Right renal cortex interstitium (tissue), 3 donors: Measurements from ENCODE around the gene UNC119. TPM values are rescaled to one million over a fixed set of nuclear protein-coding genes. Genes with fewer than 3 reads are reported as not detected.

Experiments used
- DNase-seq, 3 donors: peaks; one replicate each; pipeline ENCODE4 v3.0.0-alpha.2; 2013; ENCODE audit warnings: low read depth in 3 of 3, low spot score in 2 of 3
- polyA plus RNA-seq, 3 donors: library from polyadenylated mRNA; unstranded; fragments of 120-200 nt; gene quantifications; one replicate each; pipeline ENCODE4 v1.2.1, GENCODE V29; 2013; ENCODE audit not compliant: insufficient read length in 3 of 3

Gene UNC119
- polyA plus RNA-seq, 3 donors: 51.9 to 61.9 (median 57.3) TPM

GRCh38 chr17:28573521-28573920 is 21.1 kb upstream of the UNC119 start:
- DNase-seq: no peak

GRCh38 chr17:28573040-28573380 is 20.6 kb upstream of the UNC119 start:
- no peak for DNase-seq

DNA sequence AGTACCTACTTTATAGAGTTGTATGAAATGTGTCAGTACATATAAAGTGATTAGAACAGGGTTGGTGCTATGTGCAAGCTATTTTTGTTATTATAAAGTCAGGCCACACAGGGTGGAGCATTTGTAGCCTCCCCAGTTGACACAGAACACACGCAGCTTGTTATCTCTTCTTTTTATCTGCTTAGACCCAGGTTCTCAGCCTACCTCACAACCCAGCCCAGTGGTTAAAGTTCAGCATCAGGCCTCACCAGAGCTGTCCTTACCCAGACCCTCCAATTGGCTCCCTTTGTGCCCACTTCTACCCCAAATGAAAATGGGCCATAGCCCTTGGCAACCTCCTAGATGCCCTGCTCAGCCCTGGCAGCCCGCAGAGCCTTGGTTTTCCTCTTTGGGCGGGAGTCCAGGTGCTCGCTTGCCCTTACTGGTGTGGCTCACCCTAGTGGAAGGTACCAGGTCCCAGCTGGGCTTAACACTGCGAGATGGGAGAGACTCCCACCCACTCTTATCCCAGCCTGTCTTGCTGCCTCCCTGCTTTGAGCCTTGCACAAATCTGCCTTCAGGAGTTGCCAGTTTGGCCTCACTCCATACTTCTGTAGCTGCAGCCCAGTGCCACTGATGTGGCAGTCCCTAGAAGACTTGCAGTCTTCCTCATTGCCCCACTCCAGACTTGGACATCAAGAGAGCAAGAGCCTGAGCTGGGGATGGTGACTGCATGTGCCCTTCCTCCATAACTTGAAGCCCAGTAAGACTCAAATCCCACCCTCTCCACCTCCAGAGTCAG is 20.0 kb upstream of the UNC119 start:
- no peak for DNase-seq

DNA sequence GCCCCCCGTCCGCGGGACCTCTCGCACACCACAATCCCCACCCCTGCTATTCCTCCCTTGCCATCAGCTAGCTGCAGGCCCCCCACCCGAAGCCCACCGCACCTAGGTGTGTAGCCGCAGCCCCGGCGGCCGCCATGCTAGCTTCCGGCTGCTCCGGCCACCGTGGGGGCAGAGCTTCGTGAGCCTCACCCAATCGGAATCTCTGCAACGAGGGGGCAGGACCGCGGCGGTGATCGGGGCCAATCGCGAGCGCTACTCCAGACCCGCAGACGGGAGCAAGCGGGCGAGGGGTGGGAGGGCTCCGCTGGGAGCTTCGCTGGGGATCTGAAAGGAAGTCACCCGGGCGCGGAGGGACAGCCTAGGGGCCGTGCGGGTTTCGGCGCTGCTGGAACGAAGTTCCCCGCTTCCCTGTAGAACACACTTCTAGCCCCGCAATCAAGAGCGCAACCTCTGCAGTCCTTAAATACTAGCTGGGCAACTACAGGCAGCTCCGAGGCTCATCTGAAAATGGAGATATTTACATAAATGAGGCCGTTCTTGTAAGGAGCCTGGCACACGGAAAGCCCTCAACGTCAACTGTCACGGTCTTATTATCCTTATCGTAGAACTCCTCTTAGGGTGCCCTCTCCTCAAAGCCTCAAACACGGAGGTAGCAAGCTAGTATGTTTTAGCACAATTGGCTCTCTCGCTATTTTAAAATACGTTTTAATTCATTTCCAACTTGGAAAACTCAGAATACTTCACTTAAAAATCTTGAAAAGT is 19.1 kb upstream of the UNC119 start, which contains the start of gene PIGS:
TSS of gene PIGS (minus strand) at position 164 of the 762 bp plus-strand sequence. CDS start at position 136, 28 bp downstream.
- DNase-seq: peak; percentile 57 to 85 (median 72)

DNA sequence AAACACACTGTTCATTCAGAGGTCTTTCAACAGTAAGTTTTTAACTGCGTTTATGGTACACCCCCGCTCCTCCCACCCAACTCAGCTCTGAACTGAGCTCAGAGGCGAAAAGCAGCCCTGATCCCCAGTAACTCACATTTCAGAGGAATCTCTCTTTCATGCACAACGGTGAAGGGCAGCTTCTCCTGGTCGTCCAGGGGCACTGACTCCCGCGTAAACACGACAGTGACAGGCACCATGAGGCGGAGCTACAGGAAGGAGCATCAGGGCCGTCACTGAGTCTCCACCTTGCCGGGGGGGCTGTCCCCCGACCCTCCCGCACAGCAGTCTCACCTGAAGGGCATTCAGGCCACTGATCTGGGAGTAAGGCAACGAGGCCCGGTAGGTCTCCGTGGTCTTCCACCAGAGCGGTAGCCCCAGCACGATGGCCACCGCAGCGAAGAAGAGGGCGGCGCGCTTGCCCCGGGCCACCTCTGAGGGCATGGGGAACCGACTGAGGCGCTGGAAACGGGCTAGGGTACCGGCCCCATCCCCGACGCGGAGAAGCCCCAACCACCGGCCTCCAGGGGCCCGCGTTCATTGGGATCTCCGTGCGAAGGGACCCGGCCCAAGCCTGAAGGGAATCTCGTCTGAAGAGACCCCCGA is 18.4 kb upstream of the UNC119 start:
- no peak for DNase-seq

DNA sequence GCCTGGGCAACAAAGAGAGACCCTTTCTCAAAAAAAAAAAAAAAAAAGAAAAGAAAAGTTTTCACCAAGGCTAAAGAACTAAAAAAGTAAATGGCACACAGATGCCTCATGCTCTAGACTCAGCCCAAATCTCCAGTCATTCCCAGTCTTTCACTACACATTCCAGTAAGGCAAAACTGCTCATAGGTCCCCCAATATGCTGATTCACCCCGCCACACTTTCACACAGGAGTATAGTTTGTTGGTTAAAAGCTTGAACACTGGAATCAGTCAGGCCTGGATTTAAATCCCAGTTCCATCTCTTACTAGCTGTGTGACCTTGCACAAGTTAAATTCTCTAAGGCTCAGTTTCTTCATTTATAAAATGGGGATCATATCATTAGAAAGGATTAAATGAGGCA is 17.0 kb upstream of the UNC119 start:
- no peak for DNase-seq

- no peak for DNase-seq
Observed at GRCh38 chr17:28567604-28568003, 15.2 kb upstream of the UNC119 start.

DNA sequence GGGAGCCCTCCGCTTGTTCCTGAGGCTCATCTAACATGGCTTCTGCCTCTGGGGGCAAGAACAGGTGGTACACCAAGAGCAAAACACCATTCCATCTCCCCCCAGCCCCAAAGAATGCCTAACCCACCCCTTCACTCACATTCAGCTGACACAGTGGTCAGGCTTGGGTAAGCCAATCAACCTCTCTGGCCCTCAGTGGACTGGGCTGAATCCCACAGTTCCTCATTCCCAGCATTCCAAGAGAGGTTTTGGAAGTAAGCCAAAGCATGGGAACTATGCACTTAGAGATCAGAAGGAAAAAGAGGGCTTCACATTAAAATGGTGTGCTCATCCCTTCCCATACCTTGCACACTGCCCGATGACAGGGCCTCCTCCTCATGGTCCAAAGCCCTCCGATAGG is 11.1 kb upstream of the UNC119 start:
- DNase-seq: no peak

DNA sequence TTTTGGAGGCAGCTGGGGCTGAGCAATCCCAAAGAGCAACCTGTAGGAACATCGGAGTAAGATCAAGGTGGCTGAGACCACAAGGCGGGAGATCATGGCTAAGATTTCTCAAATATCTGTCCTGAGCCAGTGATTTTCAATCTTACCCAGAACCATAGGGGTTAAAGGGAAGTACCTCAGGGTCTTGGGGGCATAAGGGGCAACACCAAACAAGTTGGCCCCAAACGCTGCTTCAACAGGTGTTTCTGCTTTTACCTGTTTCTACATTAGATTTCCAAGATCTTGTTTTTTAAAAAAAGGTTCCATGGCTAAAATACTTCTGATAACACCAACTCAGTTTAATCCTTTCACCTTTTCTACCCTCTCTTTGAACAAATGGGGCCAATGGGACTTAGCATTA is 2.6 kb upstream of the UNC119 start:
- DNase-seq: no peak

- no peak for DNase-seq
Observed at GRCh38 chr17:28554565-28554964, 2.1 kb upstream of the UNC119 start.

- DNase-seq: no peak
Observed at GRCh38 chr17:28553000-28553505, 629 bp upstream of the UNC119 start.

DNA sequence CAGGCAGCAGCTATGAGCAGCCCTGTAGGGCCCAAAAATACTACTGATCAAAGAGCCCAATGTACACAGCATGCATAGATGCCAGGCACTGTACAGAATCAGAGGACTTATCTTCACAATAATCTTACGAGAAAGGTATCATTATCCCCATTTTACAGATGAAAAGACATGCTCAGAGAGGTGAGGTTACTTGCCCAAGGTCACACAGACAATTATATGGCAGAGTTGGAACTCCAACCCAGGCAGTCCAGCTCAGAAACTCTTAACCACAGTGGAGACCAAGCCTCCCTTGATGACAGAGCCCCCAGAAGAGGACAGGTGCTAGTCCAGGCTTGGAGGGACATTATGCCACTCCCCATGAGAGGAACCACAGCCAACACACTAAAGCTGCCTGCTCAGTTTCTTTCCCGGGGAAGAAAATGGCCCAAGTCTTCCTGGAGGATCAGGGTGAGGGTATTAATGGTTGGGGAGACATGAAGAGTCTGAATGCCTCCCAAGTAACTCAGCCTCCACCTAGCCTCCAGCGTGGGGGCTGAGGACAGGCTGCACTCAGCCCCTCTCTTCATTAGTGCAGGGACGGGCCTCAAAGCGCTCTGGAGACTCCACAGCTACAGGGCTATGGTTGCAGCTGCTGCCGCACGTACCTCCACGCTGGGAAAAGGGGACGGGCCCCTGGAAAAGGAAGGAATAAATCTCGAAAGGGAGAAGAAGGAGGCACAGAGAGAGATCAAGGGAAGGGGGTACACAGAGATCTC is 826 bp downstream of the UNC119 start:
- DNase-seq: no peak

DNA sequence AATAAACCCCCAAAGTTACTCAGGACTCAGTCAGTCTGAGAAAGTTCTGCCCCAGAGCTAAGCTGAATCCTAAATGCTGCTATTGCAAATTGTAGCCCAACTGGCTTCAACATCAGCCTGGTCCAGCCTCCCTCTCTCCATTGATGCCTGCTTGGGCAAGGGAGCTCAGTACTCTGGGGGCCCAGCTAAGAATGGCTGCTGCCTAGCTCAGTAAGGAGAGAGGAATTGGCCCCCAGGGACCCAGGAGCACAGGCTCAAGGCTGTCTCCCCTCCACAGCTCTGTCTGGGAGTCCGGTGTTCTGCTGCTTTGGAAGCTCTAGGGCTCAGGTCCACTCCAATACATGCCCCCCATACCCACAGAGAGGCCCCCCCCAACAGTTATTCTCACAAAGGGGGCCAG is 1.6 kb downstream of the UNC119 start:
- DNase-seq: no peak

DNA sequence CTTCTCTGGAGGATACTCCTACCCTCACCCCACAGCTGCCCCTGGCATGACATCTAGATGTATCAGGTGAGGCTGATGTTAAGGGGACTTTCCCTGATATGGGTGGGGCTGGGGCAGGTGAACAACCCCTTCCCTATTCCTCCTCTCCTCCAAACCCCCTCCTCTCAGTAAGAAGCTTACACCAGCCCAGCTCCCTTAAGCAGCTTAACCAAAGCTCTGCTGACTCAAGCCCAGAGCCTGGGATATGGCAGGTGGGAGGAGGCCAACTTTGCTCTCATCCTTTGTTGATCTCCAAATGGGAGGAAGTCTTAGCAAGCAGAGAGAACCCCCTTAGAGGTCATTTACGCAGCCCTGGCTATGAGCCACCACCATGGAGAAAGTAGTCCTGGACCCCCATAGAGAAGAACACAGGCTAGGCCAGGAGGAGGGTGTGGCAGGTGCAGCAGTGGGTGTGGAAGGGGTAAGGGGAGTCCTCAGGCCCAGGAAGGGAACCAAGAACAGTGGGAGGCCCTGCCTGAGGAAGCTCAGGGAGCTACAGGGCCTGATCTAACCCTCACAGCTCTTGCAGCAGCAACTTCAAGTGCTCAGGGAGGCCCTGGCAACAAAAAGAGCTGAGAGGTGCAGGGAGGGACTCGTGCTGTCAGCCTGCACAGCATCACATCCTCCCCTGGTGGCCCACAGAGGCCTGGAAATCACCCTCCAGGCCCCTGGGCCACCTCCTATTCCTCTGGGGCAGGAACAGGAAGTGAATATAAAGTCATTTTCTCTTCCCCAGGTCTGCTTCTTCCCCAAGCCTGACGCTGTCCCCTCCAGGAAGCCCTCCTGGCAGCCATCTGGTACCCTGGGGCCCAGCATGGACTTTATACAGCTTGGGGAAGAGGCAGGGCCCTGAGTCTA is 2.9 kb downstream of the UNC119 start:
- no peak for DNase-seq

DNA sequence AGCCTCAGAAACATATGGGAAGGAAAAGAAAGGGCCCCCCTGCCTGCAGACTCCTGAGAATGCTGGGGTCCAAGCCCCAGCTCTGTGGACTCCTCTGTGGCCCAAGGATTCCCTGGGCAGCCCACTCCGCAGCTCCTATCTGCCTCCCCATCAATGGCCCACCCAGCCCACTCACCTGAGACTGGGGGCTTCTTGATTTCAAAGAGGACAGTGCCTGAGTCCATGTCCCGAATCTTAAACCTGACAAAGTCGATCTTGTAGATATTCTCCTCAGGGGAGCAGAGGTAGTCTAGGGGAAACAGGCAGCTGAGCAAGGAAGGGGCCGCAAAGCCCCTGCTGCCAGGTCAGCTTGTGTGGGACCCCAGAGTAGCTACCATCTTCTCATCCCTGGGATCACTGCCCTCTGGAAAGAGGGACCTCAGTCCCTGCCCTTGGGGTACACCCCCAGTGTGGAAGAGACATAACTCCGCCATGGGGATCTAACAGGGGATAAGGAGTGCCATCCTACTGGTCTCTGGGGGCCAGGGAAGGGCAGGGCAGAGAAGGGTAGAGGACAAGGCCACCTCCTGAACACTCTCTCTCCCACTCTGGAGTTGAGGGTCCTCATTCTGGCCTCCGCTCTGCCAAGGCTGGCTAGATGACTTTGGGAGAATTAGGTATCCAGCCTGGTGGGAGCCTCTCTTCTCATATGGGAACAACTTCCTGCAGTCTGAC is 3.9 kb downstream of the UNC119 start:
- no peak for DNase-seq

DNA sequence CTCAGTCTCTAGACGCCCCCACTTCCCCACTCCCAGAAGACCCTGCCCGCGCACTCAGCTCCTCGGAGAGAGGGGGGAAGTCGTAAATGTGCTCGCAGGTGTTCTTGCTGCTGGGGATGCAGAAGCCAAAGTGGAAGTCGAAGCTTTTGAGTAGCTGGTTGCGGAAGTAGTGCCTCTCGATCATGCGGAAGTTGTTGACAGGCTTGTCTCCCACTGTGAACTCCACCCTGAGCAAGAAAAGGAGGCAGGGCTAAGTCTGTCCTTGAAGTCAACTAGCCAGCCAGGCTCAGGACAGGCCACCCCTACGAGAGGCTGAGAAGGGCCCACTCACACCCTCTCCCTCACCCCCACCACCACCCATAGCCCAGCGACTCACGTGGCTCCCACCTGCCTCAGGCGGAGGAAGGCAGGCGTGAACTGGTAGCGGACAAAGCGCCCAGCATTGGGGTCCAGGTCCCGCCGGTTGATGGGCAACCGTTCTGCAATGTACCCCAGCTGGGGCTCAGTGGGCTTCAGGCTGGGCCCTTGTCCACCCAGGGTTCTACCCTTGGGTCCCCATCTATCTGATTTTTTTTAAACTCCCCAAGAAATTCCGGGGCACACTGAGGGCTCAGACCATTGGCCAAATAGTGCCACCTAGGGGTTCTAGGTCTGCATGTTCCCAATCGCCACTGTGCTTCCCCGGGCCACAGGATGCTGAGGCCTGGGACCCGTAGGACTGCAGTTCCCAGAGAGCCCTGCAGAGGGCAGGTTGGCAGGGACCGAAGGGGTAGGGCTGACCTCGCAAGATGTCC is 4.6 kb downstream of the UNC119 start:
- DNase-seq: no peak

GRCh38 chr17:28547096-28547622 is 5.3 kb downstream of the UNC119 start:
- no peak for DNase-seq

DNA sequence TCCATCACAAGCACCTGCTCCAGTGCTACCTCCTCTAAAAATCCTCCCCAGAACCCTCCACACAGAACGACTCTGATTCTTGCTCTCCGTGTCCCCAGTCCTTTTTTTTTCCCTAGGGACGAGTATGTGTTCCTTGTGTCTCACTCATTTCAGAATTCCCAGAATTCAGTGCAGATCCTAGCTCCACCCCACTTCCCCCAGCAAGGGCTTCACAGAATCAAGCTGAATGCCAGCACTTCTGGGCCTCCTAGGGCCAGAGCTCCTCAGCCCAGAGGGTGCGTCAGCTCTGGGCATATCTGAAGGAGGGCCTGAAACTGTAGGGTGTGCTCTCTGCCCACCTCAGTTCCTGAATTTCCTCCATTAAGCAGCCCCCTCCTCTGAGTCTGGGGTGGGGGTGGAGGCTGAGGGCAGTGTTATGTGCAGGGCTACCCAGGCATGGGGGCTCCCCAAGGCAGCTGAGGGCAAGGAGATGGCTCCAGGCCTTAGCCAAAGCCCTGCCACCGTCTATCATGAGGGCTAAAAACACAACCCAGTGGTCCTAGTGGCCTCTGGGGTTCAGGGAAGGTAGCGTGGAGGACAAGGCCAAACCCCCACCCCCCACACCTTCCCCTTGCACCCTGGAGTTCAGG is 6.5 kb downstream of the UNC119 start:
- DNase-seq: no peak
